ENCODE measurements around the gene SMIM20. TPM values are rescaled to one million over a fixed set of nuclear protein-coding genes. Genes with fewer than 3 reads are reported as not detected.

SMIM20 gene
- total and polyA plus RNA-seq, 2 experiments from 2014 or later, result 56.6 to 82.9 TPM

DNA sequence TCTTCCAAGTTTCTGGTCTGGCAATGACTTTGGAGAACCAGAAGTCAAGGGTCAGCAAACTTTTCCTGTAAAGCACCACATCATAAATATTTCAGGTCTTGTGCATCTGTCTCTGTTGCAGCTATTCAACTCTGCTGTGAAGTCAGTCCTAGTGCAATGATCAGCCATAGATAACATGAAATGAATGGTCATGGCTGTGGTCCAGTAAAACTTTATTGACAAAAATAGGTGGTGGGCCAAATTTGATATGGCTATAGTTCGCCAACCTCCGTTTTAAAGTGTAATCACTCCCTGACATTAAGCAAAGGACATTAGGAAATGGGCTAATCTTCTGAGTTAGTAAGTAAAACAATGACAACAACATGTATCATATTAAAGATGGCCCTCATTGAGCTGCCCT, 30.5 kb upstream of the SMIM20 start:
- Histone ChIP-seq H3K79me2 (replicated peaks; ENCODE audit: insufficient read depth) (no peaks in the 10 kb centered on the region), H3K9me2 (ENCODE audit: insufficient read depth) (no peaks in the 10 kb centered on the region), H3F3A (replicated peaks; ENCODE audit: low read depth) (no peaks in the 10 kb centered on the region), H3K27ac (ENCODE audit: low read depth) (no peak overlapping the region), H2AFZ (no peak overlapping the region), H4K20me1 (replicated peaks; ENCODE audit: insufficient read depth) (no peaks in the 10 kb centered on the region), H3K4me3 (no peak overlapping the region), H3K4me2 (no peak overlapping the region), H3K27me3 (ENCODE audit: insufficient read depth) (no peaks in the 10 kb centered on the region), H3K4me1 (ENCODE audit: insufficient read depth) (peaks cover 6% of the 10 kb centered on the region; the same call in 1 of the 2 replicates), H3K36me3 (ENCODE audit: insufficient read depth) (no peaks in the 10 kb centered on the region)
- no peaks in the 10 kb centered on the region for H3K36me3 Mint-ChIP-seq (ENCODE audit: low read depth)
- TF ChIP-seq ZNF114 (CRISPR knock-in tag; IDR thresholded peaks at IDR 0.05), result no peak
- no peak for TF ChIP-seq ZNF331 (CRISPR knock-in tag; IDR thresholded peaks at IDR 0.05; ENCODE audit: low read depth)
- TF ChIP-seq, protein P1, sequence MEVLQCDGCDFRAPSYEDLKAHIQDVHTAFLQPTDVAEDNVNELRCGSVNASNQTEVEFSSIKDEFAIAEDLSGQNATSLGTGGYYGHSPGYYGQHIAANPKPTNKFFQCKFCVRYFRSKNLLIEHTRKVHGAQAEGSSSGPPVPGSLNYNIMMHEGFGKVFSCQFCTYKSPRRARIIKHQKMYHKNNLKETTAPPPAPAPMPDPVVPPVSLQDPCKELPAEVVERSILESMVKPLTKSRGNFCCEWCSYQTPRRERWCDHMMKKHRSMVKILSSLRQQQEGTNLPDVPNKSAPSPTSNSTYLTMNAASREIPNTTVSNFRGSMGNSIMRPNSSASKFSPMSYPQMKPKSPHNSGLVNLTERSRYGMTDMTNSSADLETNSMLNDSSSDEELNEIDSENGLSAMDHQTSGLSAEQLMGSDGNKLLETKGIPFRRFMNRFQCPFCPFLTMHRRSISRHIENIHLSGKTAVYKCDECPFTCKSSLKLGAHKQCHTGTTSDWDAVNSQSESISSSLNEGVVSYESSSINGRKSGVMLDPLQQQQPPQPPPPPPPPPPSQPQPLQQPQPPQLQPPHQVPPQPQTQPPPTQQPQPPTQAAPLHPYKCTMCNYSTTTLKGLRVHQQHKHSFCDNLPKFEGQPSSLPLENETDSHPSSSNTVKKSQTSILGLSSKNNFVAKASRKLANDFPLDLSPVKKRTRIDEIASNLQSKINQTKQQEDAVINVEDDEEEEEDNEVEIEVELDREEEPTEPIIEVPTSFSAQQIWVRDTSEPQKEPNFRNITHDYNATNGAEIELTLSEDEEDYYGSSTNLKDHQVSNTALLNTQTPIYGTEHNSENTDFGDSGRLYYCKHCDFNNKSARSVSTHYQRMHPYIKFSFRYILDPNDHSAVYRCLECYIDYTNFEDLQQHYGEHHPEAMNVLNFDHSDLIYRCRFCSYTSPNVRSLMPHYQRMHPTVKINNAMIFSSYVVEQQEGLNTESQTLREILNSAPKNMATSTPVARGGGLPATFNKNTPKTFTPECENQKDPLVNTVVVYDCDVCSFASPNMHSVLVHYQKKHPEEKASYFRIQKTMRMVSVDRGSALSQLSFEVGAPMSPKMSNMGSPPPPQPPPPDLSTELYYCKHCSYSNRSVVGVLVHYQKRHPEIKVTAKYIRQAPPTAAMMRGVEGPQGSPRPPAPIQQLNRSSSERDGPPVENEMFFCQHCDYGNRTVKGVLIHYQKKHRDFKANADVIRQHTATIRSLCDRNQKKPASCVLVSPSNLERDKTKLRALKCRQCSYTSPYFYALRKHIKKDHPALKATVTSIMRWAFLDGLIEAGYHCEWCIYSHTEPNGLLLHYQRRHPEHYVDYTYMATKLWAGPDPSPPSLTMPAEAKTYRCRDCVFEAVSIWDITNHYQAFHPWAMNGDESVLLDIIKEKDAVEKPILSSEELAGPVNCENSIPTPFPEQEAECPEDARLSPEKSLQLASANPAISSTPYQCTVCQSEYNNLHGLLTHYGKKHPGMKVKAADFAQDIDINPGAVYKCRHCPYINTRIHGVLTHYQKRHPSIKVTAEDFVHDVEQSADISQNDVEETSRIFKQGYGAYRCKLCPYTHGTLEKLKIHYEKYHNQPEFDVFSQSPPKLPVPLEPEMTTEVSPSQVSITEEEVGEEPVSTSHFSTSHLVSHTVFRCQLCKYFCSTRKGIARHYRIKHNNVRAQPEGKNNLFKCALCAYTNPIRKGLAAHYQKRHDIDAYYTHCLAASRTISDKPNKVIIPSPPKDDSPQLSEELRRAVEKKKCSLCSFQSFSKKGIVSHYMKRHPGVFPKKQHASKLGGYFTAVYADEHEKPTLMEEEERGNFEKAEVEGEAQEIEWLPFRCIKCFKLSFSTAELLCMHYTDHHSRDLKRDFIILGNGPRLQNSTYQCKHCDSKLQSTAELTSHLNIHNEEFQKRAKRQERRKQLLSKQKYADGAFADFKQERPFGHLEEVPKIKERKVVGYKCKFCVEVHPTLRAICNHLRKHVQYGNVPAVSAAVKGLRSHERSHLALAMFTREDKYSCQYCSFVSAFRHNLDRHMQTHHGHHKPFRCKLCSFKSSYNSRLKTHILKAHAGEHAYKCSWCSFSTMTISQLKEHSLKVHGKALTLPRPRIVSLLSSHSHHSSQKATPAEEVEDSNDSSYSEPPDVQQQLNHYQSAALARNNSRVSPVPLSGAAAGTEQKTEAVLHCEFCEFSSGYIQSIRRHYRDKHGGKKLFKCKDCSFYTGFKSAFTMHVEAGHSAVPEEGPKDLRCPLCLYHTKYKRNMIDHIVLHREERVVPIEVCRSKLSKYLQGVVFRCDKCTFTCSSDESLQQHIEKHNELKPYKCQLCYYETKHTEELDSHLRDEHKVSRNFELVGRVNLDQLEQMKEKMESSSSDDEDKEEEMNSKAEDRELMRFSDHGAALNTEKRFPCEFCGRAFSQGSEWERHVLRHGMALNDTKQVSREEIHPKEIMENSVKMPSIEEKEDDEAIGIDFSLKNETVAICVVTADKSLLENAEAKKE (CRISPR knock-in tag; IDR thresholded peaks at IDR 0.05), result no peak
- no peak for TF ChIP-seq STAT1 (IDR thresholded peaks at IDR 0.05; ENCODE audit: unreplicated experiment)
- no peak for TF ChIP-seq EZH2 (IDR thresholded peaks at IDR 0.05; ENCODE audit: low read depth, unreplicated experiment)
- TF ChIP-seq JUNB (IDR thresholded peaks at IDR 0.05; ENCODE audit: unreplicated experiment), result no peak
- TF ChIP-seq NANOG (IDR thresholded peaks at IDR 0.05; ENCODE audit: borderline replicate concordance), result no peak
- TF ChIP-seq, protein P2, sequence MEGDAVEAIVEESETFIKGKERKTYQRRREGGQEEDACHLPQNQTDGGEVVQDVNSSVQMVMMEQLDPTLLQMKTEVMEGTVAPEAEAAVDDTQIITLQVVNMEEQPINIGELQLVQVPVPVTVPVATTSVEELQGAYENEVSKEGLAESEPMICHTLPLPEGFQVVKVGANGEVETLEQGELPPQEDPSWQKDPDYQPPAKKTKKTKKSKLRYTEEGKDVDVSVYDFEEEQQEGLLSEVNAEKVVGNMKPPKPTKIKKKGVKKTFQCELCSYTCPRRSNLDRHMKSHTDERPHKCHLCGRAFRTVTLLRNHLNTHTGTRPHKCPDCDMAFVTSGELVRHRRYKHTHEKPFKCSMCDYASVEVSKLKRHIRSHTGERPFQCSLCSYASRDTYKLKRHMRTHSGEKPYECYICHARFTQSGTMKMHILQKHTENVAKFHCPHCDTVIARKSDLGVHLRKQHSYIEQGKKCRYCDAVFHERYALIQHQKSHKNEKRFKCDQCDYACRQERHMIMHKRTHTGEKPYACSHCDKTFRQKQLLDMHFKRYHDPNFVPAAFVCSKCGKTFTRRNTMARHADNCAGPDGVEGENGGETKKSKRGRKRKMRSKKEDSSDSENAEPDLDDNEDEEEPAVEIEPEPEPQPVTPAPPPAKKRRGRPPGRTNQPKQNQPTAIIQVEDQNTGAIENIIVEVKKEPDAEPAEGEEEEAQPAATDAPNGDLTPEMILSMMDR (conservative IDR thresholded peaks at IDR 0.05; ENCODE audit: low read depth in 2 of 2), result no peak
- TF ChIP-seq CREB1 (CRISPR knock-in tag; IDR thresholded peaks at IDR 0.05; ENCODE audit: low read depth), result no peak
- no peak for TF ChIP-seq POLR2AphosphoS5 (IDR thresholded peaks at IDR 0.05; ENCODE audit: low read depth)
- TF ChIP-seq, protein P3, sequence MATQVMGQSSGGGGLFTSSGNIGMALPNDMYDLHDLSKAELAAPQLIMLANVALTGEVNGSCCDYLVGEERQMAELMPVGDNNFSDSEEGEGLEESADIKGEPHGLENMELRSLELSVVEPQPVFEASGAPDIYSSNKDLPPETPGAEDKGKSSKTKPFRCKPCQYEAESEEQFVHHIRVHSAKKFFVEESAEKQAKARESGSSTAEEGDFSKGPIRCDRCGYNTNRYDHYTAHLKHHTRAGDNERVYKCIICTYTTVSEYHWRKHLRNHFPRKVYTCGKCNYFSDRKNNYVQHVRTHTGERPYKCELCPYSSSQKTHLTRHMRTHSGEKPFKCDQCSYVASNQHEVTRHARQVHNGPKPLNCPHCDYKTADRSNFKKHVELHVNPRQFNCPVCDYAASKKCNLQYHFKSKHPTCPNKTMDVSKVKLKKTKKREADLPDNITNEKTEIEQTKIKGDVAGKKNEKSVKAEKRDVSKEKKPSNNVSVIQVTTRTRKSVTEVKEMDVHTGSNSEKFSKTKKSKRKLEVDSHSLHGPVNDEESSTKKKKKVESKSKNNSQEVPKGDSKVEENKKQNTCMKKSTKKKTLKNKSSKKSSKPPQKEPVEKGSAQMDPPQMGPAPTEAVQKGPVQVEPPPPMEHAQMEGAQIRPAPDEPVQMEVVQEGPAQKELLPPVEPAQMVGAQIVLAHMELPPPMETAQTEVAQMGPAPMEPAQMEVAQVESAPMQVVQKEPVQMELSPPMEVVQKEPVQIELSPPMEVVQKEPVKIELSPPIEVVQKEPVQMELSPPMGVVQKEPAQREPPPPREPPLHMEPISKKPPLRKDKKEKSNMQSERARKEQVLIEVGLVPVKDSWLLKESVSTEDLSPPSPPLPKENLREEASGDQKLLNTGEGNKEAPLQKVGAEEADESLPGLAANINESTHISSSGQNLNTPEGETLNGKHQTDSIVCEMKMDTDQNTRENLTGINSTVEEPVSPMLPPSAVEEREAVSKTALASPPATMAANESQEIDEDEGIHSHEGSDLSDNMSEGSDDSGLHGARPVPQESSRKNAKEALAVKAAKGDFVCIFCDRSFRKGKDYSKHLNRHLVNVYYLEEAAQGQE (IDR thresholded peaks at IDR 0.05; ENCODE audit: unreplicated experiment), result no peak
- TF ChIP-seq EZH2phosphoT487 (IDR thresholded peaks at IDR 0.05; ENCODE audit: unreplicated experiment), result no peak
- no peaks in the 10 kb centered on the region for H3K9me3 Mint-ChIP-seq
- H3K4me1 Mint-ChIP-seq, result peaks cover 4% of the 10 kb centered on the region; the same call in 2 of the 3 replicates
- DNase-seq (ENCODE audit: low spot score) (no peak), ATAC-seq (no peak)
- H3K4me3 Mint-ChIP-seq, result no peak overlapping the region
- H3K27ac Mint-ChIP-seq, result no peak overlapping the region
- H3K27me3 Mint-ChIP-seq (ENCODE audit: insufficient read depth, low read depth, poor library complexity), result peaks cover 4% of the 10 kb centered on the region

All from GM23338 (cell line).